Stimulated activated CD4-positive, alpha-beta T cell treated with anti-CD3 and anti-CD28 coated beads, Interleukin-15, amount 100 ng/mL, for 24 hours (primary cell): ENCODE data around the gene ENOX2.

Source experiments
- DNase-seq: peaks from one replicate; pipeline ENCODE4 v3.0.0-alpha.2; 2020

ENOX2 gene

GRCh38 chrX:130691576-130691975, 211.4 kb downstream of the ENOX2 start:
- no peak for DNase-seq

GRCh38 chrX:130688360-130688759, 214.6 kb downstream of the ENOX2 start:
- DNase-seq = no peak

- no peak for DNase-seq
These were observed 220.0 kb downstream of the ENOX2 start for GRCh38 chrX:130682990-130683389.

GRCh38 chrX:130680164-130681035, 222.6 kb downstream of the ENOX2 start:
- DNase-seq = no peak

- DNase-seq = no peak
These were observed 226.1 kb downstream of the ENOX2 start for GRCh38 chrX:130676861-130677260.

- DNase-seq = no peak
These were observed 230.8 kb downstream of the ENOX2 start for GRCh38 chrX:130672214-130672613.

GRCh38 chrX:130669233-130669632, 233.8 kb downstream of the ENOX2 start:
- DNase-seq = no peak

GRCh38 chrX:130665263-130665662, 237.7 kb downstream of the ENOX2 start:
- no peak for DNase-seq

GRCh38 chrX:130658310-130658709, 244.7 kb downstream of the ENOX2 start:
- DNase-seq = no peak

- DNase-seq = no peak
These were observed 248.5 kb downstream of the ENOX2 start for GRCh38 chrX:130654409-130654950.

GRCh38 chrX:130652824-130653578, 250.0 kb downstream of the ENOX2 start:
- DNase-seq = no peak

GRCh38 chrX:130649738-130650137, 253.3 kb downstream of the ENOX2 start:
- DNase-seq = no peak

GRCh38 chrX:130647468-130647867, 255.5 kb downstream of the ENOX2 start:
- DNase-seq = no peak

GRCh38 chrX:130645955-130646583, 256.9 kb downstream of the ENOX2 start:
- no peak for DNase-seq

- DNase-seq = no peak
These were observed 265.4 kb downstream of the ENOX2 start for GRCh38 chrX:130637591-130637990.

GRCh38 chrX:130636277-130636676, 266.7 kb downstream of the ENOX2 start:
- DNase-seq = no peak

GRCh38 chrX:130631011-130631410, 272.0 kb downstream of the ENOX2 start:
- no peak for DNase-seq

GRCh38 chrX:130628516-130628915, 274.5 kb downstream of the ENOX2 start:
- DNase-seq = no peak

- DNase-seq = no peak
These were observed 276.5 kb downstream of the ENOX2 start for GRCh38 chrX:130626521-130626920.

- no peak for DNase-seq
These were observed 277.6 kb downstream of the ENOX2 start for GRCh38 chrX:130625386-130625785.

GRCh38 chrX:130623518-130623917, 279.5 kb downstream of the ENOX2 start:
- DNase-seq = no peak

GRCh38 chrX:130615941-130616340, 287.1 kb downstream of the ENOX2 start:
- DNase-seq = no peak

GRCh38 chrX:130607431-130607830, 295.6 kb downstream of the ENOX2 start:
- DNase-seq = no peak
